HG02970 (cell line): ENCODE results near the gene EIF4B.

Source experiments
- ATAC-seq: cut with Tn5 transposase; IDR thresholded peaks from one replicate; pipeline ENCODE4 v1.9.1; 2021; ENCODE audit warnings: mild to moderate bottlenecking, moderate library complexity, moderate number of reproducible peaks; ENCODE audit not compliant: unreplicated experiment, low FRiP score

Gene EIF4B

DNA sequence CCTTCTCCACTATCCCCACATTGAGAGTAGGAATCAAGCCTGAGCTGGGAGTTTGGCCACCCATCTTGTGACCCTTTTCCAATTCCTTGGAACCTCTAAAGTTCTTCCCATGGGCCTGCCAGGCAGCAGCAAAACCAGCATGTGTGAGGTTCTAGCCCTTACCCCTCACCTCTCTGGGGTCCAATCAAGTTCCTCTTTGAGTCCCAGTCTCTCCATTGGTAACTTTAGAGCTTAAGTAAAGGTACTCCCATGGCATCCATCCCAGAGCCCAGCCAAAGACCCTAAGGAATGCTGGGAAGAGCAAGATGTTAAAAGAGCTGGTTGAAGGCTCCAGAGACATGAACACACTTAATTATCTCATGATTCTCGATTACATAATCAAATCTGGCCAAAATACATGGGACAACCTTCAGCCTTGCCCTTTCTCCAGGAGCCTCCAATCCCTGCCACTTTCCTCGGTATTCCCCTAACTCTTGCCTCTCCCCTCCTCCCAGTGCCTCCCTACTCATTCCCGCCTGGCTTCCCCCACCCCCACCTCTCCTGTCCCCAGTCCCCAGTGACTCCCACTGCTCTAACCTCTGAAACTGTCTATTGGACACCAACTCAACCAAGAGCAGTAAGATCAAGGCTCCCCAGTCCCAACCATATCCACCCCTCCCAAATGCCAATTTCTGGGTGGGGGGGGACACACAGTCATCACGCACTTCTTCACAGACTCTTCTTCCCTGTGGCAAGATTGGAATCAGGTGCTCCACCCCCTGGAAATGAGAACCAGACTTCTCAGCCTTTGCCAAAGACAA lies 38.8 kb downstream of the EIF4B start:
- no peak for ATAC-seq

DNA sequence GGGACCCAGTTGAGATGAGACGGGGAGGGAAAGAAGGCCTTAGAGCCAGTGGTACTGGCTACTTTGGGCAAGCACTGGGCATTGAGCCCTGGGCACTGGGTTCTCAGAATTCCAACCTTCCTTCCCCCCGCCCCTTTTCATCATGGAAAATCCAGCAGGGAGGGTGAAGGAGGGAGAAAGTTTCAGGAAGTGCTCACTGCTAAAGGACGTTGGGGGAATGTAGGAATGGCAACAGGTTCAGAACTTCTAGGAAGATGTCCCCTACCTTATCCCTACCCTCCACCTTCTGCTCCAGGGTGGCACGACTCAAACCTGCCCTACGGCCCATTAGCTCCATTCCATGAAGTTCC lies 39.4 kb downstream of the EIF4B start:
- no peak for ATAC-seq

DNA sequence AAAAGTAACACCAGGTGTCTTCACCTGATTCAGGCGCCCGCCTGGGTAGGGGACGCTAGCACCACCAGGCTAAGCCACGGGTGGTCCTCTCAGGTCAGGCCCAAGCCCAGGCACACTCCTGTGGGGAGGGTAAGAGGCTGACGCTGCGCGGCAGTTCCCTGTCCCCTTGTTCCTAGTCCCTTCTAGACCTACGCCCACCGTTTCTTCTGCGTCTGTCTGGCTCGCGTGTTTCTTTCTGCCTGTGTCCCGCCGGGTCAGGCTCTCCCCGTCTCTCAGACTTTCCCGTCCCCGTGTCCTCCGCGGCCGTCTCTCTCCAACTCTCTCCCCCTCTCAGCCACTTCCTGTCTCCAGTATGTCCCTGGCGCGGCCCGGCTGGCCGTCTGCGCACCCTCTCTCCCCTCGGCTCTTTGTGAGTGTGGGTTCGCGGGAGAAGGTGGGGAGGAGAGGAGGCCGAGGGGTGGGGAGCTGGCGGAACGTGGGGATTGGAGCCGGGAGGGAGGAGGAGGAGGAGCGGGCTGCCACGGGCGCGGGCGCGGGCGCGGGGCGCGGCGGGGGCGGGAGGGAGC lies 40.5 kb downstream of the EIF4B start:
- peak; percentile 32 for ATAC-seq

DNA sequence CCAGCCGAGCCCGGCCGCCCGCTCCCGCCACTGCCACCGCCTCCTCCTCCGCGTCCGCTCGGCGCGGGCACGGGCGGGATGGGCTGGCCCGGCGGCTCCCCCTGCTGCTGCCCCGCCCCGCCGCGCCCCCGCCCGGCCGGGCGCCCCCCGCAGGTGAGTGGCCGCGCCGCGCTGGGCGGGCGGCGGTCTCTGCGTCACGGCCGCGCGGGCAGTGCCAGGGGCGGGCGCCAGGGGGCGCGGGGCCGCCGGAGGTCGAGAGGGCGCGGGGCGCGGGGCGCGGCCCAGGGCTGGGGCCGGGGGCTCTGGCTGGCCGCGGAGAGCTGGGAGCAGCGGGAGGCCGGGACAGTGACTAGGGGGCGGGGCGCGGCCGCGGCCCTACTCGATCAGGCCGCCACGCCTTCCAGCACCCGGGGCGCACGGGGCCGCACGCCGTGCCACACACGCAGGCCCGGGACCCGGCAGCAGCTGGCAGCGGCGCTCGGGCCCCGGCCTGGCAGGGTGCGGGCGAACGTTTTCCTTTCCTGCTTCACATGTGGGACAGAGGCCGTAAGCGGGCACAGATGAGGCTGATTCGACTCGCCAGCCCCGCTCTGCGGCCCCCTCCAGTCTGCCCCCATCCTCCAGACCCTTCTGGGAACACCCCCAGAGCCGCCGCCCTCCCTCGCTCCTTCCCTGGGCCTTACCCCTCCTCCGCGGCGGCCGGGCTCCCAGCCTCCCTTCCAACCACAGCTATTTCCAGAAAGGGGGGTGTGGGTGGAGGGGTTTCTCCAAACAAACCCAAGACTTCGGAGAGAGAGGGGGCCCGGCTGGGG lies 41.2 kb downstream of the EIF4B start:
- ATAC-seq = peak; percentile 77

DNA sequence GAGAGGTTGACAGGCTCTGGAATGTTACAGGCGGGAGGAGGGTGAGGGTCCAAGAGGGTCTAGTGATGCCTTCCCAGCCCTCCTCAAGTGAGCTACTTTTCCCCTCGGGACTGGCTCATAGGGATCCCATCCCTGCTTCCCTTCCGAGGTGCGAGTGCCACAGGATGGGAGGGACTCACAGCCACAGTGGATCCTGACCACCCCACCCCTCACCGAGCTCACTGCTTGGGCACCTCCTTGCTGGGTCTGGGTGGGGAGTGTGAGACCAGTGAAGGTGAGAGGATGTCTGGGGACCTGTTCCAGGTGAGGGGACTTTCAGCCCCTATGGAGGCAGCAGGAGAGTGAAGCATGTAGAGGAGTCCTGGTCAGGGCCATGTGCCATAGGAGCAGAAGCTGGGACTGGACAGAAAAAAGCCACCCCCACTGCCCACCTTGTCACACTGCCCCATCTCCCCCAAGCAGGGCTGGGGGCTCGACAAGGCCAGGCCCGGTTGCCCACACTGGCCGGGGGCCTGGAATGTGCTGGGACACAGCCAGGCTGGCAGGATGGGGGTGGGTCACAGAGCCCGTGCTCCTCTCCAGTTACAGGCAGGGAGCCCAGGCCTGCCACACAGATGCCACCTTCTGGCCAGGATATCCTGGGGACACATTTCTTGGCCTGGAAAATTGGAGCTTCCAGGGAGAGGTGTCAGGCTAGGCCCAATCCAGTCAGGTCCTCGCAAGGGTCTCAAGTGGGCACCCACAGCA lies 42.0 kb downstream of the EIF4B start:
- ATAC-seq = no peak

DNA sequence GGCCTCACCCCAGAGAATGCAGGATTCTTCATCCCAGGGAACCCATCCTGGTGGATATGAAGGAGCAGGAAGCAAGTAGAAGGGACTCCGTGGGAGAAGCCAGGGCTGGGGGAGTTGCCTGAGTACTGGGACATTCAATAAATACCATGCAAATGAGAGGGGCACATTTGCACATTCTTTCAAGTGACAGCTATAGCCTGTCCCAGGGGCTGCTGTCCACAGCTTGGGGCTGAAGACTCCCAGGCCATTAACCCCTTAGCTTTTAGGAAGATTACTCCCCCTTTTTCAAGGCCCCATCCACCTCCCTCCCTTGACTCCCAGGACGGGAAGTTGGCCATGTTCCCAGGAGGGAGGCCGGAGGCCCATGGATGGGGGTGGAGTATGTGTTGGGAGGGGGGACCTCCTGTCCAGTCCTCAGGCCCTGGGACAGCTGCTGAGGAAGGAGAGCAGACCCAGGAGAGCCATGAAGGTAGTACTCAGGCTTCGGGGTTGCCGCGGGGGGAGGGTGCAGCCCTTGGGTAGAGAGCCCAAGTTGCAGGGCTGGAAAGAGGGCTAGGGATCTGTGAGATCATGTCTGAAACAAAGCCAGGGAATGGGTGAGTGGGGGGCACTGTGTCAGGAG lies 42.6 kb downstream of the EIF4B start:
- no peak for ATAC-seq

DNA sequence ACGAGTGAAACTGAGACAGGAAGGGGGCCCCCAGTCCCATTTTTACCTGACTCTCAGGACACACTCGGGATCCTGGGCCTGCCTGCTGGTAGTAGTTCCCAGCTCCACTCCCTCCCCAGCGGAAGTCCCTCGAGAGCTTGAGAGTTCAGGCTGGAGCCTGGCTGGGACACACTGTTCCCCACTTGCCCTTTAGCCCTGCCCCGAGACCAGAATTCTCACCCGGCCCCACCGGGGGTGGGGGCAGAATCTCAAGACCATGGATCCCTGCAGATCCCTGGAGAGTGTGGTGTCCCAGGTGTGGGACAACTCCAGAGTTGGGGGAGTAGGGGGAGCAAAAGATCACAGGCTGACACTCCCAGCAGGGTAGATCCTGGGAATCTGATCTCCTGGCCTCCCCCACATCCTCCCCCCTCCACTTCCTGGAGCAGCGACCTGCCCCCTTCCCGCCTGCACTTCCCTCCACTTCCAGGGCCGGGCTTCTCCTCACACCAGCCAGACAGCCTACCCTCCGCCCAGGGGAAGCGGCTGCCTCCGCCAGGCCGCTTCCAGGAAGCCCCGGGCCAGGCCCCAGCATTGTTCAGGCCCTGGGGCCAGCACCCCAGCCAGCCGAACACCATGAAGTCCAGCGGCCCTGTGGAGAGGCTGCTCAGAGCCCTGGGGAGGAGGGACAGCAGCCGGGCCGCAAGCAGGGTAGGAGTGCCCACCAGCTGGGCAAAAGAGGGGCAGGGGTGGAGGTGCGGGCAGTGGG lies 43.5 kb downstream of the EIF4B start, which contains the start of gene TNS2:
TSS of gene TNS2 (plus strand) at position 495 of the 748 bp plus-strand sequence. CDS start at position 616, 121 bp downstream.
- no peak for ATAC-seq

DNA sequence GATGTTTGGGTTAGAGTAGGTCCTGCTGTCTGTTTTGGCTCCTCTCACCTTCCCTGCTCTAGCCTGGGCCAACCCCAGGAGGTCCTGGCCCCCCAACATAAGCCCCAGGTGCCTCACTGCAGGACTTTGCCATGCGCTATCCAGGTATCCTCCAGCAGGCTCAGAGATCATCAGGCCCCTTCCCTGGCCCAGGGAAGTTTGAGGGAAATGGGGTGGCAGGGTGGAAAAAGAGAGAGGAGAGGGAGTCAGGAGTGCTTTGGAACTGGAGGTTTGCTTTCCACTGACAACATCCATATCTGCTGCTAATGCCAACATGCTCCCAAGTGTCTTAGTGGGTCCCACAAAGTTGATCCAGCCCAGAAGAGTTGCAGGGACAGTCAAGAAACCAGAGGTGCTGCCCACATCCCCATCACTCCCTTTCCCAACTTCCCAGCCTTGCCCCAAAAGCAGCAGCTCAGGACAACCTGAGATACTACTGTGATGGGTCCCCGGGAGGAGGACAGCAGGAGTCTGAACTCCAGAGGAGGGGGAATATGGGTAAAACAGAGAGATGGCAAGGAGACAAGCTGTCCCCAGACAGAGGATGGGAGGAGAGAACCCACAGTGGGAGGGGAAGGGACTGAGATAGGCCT lies 44.3 kb downstream of the EIF4B start:
- ATAC-seq = no peak

DNA sequence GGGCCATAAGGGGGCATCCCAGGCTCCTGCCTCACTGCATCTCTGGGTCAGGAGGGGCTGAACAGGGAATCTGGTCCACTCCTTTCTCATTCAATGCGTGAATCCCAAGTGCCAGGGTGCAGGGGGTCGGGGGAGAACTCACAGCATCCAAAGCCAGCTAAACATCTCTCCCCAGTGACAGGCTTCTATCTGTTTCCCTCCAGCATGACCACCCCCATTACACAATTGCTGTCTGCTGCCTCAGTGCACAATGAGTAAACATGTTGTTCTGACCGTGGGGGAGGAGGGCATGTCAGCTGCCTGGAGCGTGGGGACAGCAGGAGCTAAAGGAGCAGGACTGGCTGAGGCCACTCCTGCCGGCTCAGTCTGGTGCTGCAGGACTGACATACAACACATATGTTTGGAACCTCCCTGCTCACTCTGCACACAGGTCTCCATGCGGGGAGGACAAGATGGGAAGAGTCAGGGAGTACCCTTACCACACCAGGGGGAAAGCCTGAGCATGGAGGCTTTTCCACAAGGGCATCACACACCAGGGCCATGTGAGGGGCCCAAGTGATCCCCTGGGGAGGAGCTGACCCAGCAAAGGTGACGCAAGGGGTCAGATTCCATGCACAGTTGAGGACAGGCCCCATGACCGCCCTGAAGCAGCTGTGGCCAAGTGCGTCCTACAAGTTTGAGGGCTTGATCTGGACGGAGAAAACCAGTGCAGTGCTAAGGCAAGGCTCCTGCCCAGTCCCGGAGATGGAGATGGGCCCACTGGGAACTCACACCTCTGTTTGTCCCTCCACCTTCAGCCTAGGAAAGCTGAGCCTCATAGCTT lies 45.0 kb downstream of the EIF4B start:
- no peak for ATAC-seq

DNA sequence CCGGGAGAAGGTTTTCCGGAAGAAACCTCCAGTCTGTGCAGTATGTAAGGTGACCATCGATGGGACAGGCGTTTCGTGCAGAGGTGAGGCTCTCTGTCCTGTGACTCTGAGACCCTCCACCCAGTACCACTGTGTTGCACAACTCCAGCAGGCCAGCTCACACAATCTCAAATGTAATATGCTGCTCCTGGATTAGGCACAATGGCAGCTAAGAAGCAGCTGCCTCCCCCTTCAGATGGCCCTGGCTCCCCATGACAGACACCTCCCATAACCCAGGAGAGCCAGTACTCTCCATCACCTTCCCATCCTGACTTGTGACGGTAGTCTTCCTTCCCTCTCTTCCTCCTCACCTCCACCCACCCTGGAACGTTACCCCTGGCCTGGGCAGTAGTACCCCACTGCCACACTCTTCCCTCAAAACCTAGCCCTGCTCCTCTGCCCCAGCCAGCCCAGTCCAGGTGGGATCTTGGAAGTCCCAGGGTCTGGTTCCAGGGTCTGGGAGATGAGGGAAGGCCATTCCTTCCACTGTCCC lies 45.7 kb downstream of the EIF4B start:
- no peak for ATAC-seq

DNA sequence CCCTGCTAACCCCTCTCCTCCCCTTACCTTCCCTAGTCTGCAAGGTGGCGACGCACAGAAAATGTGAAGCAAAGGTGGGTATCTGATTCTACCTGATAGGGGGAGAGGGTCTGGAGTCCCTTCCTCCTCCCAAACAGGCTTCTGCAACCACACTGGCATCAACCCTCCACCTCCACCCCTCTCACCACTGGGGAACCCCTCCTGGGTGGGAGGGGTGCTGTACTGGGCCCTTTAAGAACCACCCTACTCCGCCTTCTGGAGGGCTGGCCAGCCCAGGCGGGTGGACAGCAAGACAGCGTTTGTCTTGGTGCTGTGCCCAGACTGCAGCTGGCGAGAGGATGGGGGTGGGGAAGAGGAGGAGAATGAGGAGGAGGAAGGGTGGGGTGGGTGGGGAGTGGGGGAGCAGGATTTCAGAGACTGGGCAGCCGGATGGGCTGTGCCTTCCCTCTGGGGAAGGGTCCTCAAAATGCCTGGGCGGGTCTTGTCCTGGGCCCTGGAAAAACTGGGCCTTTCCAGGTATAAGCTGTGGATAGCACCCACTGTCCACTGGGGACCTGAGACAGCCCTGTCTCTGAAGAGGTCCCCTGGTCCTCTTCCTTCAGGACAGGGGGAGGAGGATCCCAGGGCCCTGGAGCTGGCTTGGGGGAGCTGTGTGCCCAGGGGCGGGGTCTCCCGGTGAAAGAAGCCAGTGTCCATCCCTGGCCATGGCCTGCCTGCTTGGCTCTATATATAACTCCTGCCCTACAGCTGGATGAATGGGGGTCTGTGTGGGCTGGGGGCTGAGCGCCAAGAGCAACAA lies 46.4 kb downstream of the EIF4B start:
- no peak for ATAC-seq

DNA sequence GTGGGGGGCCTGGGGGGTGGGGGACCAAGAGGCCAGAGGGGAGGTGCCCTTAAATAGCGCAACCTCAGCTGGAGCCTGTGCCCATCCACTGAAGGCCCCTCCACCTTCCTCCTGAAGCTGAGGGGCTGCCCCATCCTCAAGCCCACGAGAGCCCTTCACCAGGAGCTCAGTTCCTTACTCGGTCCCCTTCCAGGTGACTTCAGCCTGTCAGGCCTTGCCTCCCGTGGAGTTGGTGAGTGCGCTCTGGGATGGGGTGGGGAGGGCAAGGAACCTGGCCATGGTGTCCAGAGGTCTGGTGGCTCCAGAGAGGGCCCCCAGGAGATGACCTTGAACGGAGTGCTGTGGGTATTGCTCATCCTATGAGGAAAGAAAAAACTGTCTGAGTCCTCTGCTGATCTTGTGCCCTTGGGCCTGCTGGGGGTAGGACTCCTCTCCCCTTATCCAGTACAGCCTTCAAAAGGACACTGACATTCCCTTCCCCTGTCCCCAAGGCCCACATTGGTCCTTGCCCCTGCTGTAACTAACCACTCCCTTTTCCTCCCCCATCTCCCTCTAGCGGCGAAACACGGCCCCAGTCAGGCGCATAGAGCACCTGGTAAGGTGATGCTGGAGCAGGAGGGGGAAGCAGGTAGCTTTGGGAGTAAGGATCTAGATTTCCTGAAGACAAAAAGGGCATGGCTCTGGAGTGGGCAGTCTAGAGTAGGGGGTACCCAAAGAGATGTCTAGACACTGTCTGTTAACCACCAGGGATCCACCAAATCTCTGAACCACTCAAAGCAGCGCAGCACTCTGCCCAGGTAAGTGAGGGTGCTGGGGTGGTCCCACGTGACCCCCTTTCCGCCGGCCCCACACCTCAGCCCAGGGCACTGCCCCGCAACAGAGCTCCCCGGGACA lies 47.2 kb downstream of the EIF4B start:
- ATAC-seq = no peak

DNA sequence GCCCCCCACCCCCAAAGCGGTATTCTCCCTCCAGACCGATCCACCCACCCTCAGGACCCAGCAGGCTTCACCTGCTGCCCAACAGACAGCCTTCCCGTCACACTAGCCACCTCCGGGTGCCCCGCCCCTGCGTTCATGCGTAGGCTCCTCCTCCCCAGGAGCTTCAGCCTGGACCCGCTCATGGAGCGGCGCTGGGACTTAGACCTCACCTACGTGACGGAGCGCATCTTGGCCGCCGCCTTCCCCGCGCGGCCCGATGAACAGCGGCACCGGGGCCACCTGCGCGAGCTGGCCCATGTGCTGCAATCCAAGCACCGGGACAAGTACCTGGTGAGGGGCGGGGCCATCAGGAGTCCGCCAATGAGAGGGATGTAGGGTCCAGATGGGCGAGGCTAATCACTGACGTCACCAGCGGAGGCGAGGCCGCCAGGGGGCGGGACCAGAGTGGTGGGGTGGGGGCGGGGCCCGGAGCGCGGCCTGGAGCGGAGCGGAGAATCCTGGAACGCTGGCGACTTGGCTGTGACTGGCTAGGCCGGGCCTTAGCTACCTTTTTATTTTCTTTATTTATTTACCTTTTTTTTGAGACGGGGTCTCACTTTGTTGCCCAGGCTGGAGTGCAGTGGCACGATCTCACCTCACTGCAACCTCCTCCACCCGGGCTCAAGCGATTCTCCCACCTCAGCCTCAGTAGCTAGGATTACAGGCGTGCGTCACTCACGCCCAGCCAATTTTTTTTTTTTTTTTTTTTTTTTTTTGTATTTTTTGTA lies 48.0 kb downstream of the EIF4B start:
- peak; percentile 73 for ATAC-seq

DNA sequence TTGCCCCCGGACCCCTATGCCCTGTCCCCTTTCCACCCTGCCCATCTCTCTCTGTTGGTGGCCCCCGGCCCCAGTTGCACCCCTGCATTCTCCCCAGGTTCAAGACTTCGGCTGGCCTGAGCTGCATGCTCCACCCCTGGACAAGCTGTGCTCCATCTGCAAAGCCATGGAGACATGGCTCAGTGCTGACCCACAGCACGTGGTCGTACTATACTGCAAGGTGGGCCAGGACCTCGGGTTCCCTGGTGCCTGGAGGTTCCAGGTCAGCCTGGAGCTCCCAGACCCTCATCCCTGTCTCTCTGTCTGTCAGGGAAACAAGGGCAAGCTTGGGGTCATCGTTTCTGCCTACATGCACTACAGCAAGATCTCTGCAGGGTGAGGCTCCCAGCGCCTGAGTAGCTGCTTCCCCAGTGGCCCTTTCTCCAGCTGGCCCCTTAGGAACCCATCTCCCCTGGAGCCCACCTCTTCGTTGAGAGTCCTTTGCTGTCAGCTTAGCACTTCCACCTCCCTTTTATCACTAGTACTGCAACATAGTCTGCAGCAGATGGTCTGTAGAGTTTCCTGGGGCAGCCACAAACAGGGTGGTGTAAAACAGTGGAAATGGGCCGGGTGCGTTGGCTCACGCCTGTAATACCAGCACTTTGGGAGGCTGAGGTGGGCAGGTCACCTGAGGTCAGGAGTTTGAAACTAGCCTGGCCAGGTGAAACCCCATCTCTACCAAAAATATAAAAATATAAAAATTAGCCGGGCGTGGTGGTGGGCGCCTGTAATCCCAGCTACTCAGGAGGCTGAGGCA lies 49.4 kb downstream of the EIF4B start:
- ATAC-seq = no peak

DNA sequence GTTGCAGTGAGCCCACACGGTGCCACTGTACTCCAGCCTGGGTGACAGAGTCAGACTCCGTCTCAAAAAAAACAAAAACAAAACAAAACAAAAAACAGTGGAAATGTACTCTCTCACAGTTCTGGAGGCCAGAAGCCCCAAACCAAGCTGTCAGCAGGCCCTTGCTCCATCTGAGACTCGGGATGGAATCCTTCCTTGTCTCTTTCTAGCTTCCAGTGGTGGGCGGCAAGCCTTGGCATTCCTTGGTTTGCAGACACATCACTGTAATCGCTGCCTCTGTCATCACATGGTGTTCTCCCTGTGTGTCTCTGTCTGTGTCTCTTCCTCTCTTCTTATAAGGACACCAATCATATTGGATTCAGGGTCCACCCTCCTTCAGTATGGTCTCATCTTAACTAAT lies 50.0 kb downstream of the EIF4B start:
- ATAC-seq = no peak
